ENCODE measurements around the gene RPL6.

DNA sequence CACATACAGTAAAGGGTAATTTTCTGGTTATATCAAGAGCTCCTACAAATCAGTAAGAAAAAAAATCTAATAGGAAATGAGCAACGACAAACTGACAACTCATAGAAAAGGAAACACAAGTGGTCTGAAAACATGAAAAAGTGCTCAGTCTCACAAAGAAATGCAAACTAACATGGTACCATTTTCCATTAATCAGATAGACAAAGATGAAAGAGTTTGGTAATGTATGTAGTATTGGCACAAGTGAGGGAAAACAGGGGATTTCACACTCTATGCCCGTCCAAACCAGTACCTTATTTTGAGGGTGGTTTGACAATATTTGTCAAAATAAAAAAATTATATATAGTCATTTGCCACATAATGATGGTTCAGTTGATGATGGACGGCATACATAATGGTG lies 22.6 kb upstream of the RPL6 start:
- TF ChIP-seq, protein P1, sequence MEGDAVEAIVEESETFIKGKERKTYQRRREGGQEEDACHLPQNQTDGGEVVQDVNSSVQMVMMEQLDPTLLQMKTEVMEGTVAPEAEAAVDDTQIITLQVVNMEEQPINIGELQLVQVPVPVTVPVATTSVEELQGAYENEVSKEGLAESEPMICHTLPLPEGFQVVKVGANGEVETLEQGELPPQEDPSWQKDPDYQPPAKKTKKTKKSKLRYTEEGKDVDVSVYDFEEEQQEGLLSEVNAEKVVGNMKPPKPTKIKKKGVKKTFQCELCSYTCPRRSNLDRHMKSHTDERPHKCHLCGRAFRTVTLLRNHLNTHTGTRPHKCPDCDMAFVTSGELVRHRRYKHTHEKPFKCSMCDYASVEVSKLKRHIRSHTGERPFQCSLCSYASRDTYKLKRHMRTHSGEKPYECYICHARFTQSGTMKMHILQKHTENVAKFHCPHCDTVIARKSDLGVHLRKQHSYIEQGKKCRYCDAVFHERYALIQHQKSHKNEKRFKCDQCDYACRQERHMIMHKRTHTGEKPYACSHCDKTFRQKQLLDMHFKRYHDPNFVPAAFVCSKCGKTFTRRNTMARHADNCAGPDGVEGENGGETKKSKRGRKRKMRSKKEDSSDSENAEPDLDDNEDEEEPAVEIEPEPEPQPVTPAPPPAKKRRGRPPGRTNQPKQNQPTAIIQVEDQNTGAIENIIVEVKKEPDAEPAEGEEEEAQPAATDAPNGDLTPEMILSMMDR (IDR thresholded peaks at IDR 0.05) = no peak
- no peak for TF ChIP-seq POLR2A (IDR thresholded peaks at IDR 0.05)
